ENCODE results near the gene GPNMB.

Gene GPNMB

GRCh38 chr7:23238983-23239652, 7.5 kb upstream of the GPNMB start:
- DNase-seq (ENCODE audit: low read depth) = no peak
- TF ChIP-seq, protein P1, sequence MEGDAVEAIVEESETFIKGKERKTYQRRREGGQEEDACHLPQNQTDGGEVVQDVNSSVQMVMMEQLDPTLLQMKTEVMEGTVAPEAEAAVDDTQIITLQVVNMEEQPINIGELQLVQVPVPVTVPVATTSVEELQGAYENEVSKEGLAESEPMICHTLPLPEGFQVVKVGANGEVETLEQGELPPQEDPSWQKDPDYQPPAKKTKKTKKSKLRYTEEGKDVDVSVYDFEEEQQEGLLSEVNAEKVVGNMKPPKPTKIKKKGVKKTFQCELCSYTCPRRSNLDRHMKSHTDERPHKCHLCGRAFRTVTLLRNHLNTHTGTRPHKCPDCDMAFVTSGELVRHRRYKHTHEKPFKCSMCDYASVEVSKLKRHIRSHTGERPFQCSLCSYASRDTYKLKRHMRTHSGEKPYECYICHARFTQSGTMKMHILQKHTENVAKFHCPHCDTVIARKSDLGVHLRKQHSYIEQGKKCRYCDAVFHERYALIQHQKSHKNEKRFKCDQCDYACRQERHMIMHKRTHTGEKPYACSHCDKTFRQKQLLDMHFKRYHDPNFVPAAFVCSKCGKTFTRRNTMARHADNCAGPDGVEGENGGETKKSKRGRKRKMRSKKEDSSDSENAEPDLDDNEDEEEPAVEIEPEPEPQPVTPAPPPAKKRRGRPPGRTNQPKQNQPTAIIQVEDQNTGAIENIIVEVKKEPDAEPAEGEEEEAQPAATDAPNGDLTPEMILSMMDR (IDR thresholded peaks at IDR 0.05; ENCODE audit: low read depth, low read length) = no peak
- TF ChIP-seq MYC (IDR thresholded peaks at IDR 0.05; ENCODE audit: low read depth, low read length) (no peak), POLR2A (IDR thresholded peaks at IDR 0.05; ENCODE audit: extremely low read depth, insufficient read length) (no peak)
- TF ChIP-seq, protein P2, sequence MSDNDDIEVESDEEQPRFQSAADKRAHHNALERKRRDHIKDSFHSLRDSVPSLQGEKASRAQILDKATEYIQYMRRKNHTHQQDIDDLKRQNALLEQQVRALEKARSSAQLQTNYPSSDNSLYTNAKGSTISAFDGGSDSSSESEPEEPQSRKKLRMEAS (IDR thresholded peaks at IDR 0.05; ENCODE audit: low read depth, low read length) = no peak
- no peak overlapping the region for H3K4me3 ChIP-seq (ENCODE audit: low read depth, low read length)

- H3K4me3 ChIP-seq (ENCODE audit: low read depth, low read length) = no peak overlapping the region
- DNase-seq (ENCODE audit: low read depth) = no peak
- TF ChIP-seq POLR2A (IDR thresholded peaks at IDR 0.05; ENCODE audit: extremely low read depth, insufficient read length) (no peak), MYC (IDR thresholded peaks at IDR 0.05; ENCODE audit: low read depth, low read length) (no peak)
- TF ChIP-seq, protein P1 (IDR thresholded peaks at IDR 0.05; ENCODE audit: low read depth, low read length) = no peak
- TF ChIP-seq, protein P2 (IDR thresholded peaks at IDR 0.05; ENCODE audit: low read depth, low read length) = no peak
These were observed 6.9 kb upstream of the GPNMB start for GRCh38 chr7:23239698-23240097.

GRCh38 chr7:23242321-23242720, 4.3 kb upstream of the GPNMB start:
- DNase-seq (ENCODE audit: low read depth) = no peak
- no peak overlapping the region for H3K4me3 ChIP-seq (ENCODE audit: low read depth, low read length)
- TF ChIP-seq MYC (IDR thresholded peaks at IDR 0.05; ENCODE audit: low read depth, low read length) (no peak), POLR2A (IDR thresholded peaks at IDR 0.05; ENCODE audit: extremely low read depth, insufficient read length) (no peak)
- TF ChIP-seq, protein P1 (IDR thresholded peaks at IDR 0.05; ENCODE audit: low read depth, low read length) = no peak
- TF ChIP-seq, protein P2 (IDR thresholded peaks at IDR 0.05; ENCODE audit: low read depth, low read length) = no peak

GRCh38 chr7:23242935-23243334, 3.6 kb upstream of the GPNMB start:
- H3K4me3 ChIP-seq (ENCODE audit: low read depth, low read length) = no peak overlapping the region
- no peak for DNase-seq (ENCODE audit: low read depth)
- TF ChIP-seq, protein P2 (IDR thresholded peaks at IDR 0.05; ENCODE audit: low read depth, low read length) = no peak

GRCh38 chr7:23247046-23247602, 549 bp downstream of the GPNMB start:
- peak overlapping the region; percentile 54 for H3K4me3 ChIP-seq (ENCODE audit: low read depth, low read length)
- DNase-seq (ENCODE audit: low read depth) = no peak
- TF ChIP-seq, protein P2 (IDR thresholded peaks at IDR 0.05; ENCODE audit: low read depth, low read length) = no peak
- TF ChIP-seq MYC (IDR thresholded peaks at IDR 0.05; ENCODE audit: low read depth, low read length) = no peak
- TF ChIP-seq, protein P1 (IDR thresholded peaks at IDR 0.05; ENCODE audit: low read depth, low read length) = no peak
- no peak for TF ChIP-seq POLR2A (IDR thresholded peaks at IDR 0.05; ENCODE audit: extremely low read depth, insufficient read length)

- peak overlapping the region; percentile 54 for H3K4me3 ChIP-seq (ENCODE audit: low read depth, low read length)
- TF ChIP-seq, protein P2 (IDR thresholded peaks at IDR 0.05; ENCODE audit: low read depth, low read length) = no peak
- TF ChIP-seq, protein P1 (IDR thresholded peaks at IDR 0.05; ENCODE audit: low read depth, low read length) = no peak
- TF ChIP-seq MYC (IDR thresholded peaks at IDR 0.05; ENCODE audit: low read depth, low read length) (no peak), POLR2A (IDR thresholded peaks at IDR 0.05; ENCODE audit: extremely low read depth, insufficient read length) (no peak)
- DNase-seq (ENCODE audit: low read depth) = peak; percentile 81
These were observed 1.2 kb downstream of the GPNMB start for GRCh38 chr7:23247603-23248335.
